HG03135 (cell line): Measurements from ENCODE around the gene PTPRR.

Experiments used
- ATAC-seq: cut with Tn5 transposase; IDR thresholded peaks from one replicate; pipeline ENCODE4 v1.9.1; 2021; ENCODE audit warnings: mild to moderate bottlenecking, moderate library complexity; ENCODE audit not compliant: unreplicated experiment

The PTPRR gene

GRCh38 chr12:70806043-70806442, 114.5 kb downstream of the PTPRR start:
- ATAC-seq = no peak

- ATAC-seq = no peak
Observed at GRCh38 chr12:70798016-70798783, 122.3 kb downstream of the PTPRR start.

GRCh38 chr12:70796989-70797388, 123.5 kb downstream of the PTPRR start:
- no peak for ATAC-seq

GRCh38 chr12:70795608-70796007, 124.9 kb downstream of the PTPRR start:
- no peak for ATAC-seq

GRCh38 chr12:70794131-70794530, 126.4 kb downstream of the PTPRR start:
- ATAC-seq = no peak

GRCh38 chr12:70788774-70789173, 131.8 kb downstream of the PTPRR start:
- no peak for ATAC-seq

- no peak for ATAC-seq
Observed at GRCh38 chr12:70787612-70788011, 132.9 kb downstream of the PTPRR start.

- no peak for ATAC-seq
Observed at GRCh38 chr12:70785896-70786295, 134.6 kb downstream of the PTPRR start.

- ATAC-seq = no peak
Observed at GRCh38 chr12:70784042-70784668, 136.4 kb downstream of the PTPRR start.

- no peak for ATAC-seq
Observed at GRCh38 chr12:70783455-70783854, 137.1 kb downstream of the PTPRR start.

- no peak for ATAC-seq
Observed at GRCh38 chr12:70779250-70779649, 141.3 kb downstream of the PTPRR start.

- no peak for ATAC-seq
Observed at GRCh38 chr12:70774055-70774454, 146.5 kb downstream of the PTPRR start.

GRCh38 chr12:70772836-70773235, 147.7 kb downstream of the PTPRR start:
- ATAC-seq = no peak

- ATAC-seq = no peak
Observed at GRCh38 chr12:70771581-70771980, 149.0 kb downstream of the PTPRR start.

- ATAC-seq = no peak
Observed at GRCh38 chr12:70763666-70764065, 156.9 kb downstream of the PTPRR start.

- ATAC-seq = no peak
Observed at GRCh38 chr12:70762000-70762399, 158.5 kb downstream of the PTPRR start.

- no peak for ATAC-seq
Observed at GRCh38 chr12:70759161-70759918, 161.2 kb downstream of the PTPRR start.

GRCh38 chr12:70758494-70758845, 162.1 kb downstream of the PTPRR start:
- no peak for ATAC-seq

GRCh38 chr12:70757830-70758493, 162.6 kb downstream of the PTPRR start:
- ATAC-seq = no peak

GRCh38 chr12:70756791-70757190, 163.7 kb downstream of the PTPRR start:
- ATAC-seq = no peak

- no peak for ATAC-seq
Observed at GRCh38 chr12:70756118-70756517, 164.4 kb downstream of the PTPRR start.
